ENCODE measurements around the gene ZNF14.
"Not testable (repeated sequence)": the region's sequence is repeated elsewhere in the genome, so short reads cannot be mapped to it uniquely, and the experiment has no call there.

Gene ZNF14

GRCh38 chr19:19746286-19747213, 13.6 kb upstream of the ZNF14 start:
- DNase-seq (ENCODE audit: low read depth) = no peak

GRCh38 chr19:19745496-19746285, 12.8 kb upstream of the ZNF14 start:
- no peak for DNase-seq (ENCODE audit: low read depth)

- no peak for DNase-seq (ENCODE audit: low read depth)
Observed at GRCh38 chr19:19744641-19745040, 11.7 kb upstream of the ZNF14 start.

GRCh38 chr19:19743921-19744320, 11.0 kb upstream of the ZNF14 start:
- not testable (repeated sequence) for DNase-seq (ENCODE audit: low read depth)

GRCh38 chr19:19743176-19743575, 10.3 kb upstream of the ZNF14 start:
- no peak for DNase-seq (ENCODE audit: low read depth)

GRCh38 chr19:19742773-19743172, 9.9 kb upstream of the ZNF14 start:
- DNase-seq (ENCODE audit: low read depth) = no peak

GRCh38 chr19:19741184-19741583, 8.3 kb upstream of the ZNF14 start:
- DNase-seq (ENCODE audit: low read depth) = no peak

GRCh38 chr19:19740755-19741154, 7.8 kb upstream of the ZNF14 start:
- no peak for DNase-seq (ENCODE audit: low read depth)

GRCh38 chr19:19738564-19738963, 5.7 kb upstream of the ZNF14 start:
- no peak for DNase-seq (ENCODE audit: low read depth)

GRCh38 chr19:19737559-19738332, 4.8 kb upstream of the ZNF14 start:
- DNase-seq (ENCODE audit: low read depth) = no peak

- no peak for DNase-seq (ENCODE audit: low read depth)
Observed at GRCh38 chr19:19721896-19722295, 11.0 kb downstream of the ZNF14 start.

- DNase-seq (ENCODE audit: low read depth) = no peak
Observed at GRCh38 chr19:19719798-19720197, 13.1 kb downstream of the ZNF14 start.

GRCh38 chr19:19711934-19712828, 20.7 kb downstream of the ZNF14 start:
- no peak for DNase-seq (ENCODE audit: low read depth)

GRCh38 chr19:19711306-19711933, 21.5 kb downstream of the ZNF14 start:
- DNase-seq (ENCODE audit: low read depth) = no peak

- DNase-seq (ENCODE audit: low read depth) = no peak
Observed at GRCh38 chr19:19710506-19710905, 22.4 kb downstream of the ZNF14 start.

GRCh38 chr19:19704836-19705235, 28.1 kb downstream of the ZNF14 start:
- DNase-seq (ENCODE audit: low read depth) = no peak

- not testable (repeated sequence) for DNase-seq (ENCODE audit: low read depth)
Observed at GRCh38 chr19:19700493-19700892, 32.4 kb downstream of the ZNF14 start.

- no peak for DNase-seq (ENCODE audit: low read depth)
Observed at GRCh38 chr19:19697589-19697988, 35.3 kb downstream of the ZNF14 start.

- DNase-seq (ENCODE audit: low read depth) = no peak
Observed at GRCh38 chr19:19696386-19696785, 36.5 kb downstream of the ZNF14 start.

- no peak for DNase-seq (ENCODE audit: low read depth)
Observed at GRCh38 chr19:19691683-19692082, 41.2 kb downstream of the ZNF14 start.

GRCh38 chr19:19689023-19689422, 43.9 kb downstream of the ZNF14 start:
- DNase-seq (ENCODE audit: low read depth) = not testable (repeated sequence)

All from stimulated activated CD8-positive, alpha-beta memory T cell treated with anti-CD3 and anti-CD28 coated beads, Interleukin-12 subunit alpha, Interleukin-12 subunit beta, amount 100 ng/mL, for 4 hours (primary cell).